Liver (tissue), 9 donors: ENCODE data around the gene RNU1-2. TPM values are rescaled to one million over a fixed set of nuclear protein-coding genes. Genes with fewer than 3 reads are reported as not detected.

Source experiments
- DNase-seq: peaks from one replicate; pipeline ENCODE4 v3.0.0-alpha.2; 2017; ENCODE audit warnings: low spot score
- H3K27ac ChIP-seq, 2 donors: one replicate each; pipeline ENCODE4 v1.7.0; 2013; ENCODE audit warnings: inconsistent platforms in 2 of 2, low read length in 2 of 2, control low read depth in 1 of 2, low read depth in 1 of 2, mild to moderate bottlenecking in 1 of 2
- H3K27me3 ChIP-seq, 4 donors: one replicate each; pipeline versions ENCODE4 v1.6.1 to v1.7.0; 2013; ENCODE audit warnings: low read length in 3 of 4, inconsistent platforms in 1 of 4, mild to moderate bottlenecking in 1 of 4, moderate library complexity in 1 of 4; ENCODE audit not compliant: control insufficient read depth in 4 of 4, insufficient read depth in 4 of 4
- H3K36me3 ChIP-seq, 4 donors: one replicate each; pipeline versions ENCODE4 v1.6.1 to v1.7.0; 2013; ENCODE audit warnings: low read length in 3 of 4, mild to moderate bottlenecking in 3 of 4, low read depth in 1 of 4, moderate library complexity in 1 of 4; ENCODE audit not compliant: control insufficient read depth in 4 of 4, insufficient read depth in 3 of 4
- H3K4me1 ChIP-seq, 4 donors: one replicate each; pipeline versions ENCODE4 v1.6.1 to v1.7.0; 2013; ENCODE audit warnings: low read length in 3 of 4, mild to moderate bottlenecking in 3 of 4, moderate library complexity in 1 of 4; ENCODE audit not compliant: control insufficient read depth in 4 of 4, insufficient read depth in 4 of 4
- H3K4me3 ChIP-seq, 3 donors: one replicate each; pipeline versions ENCODE4 v1.6.1 to v1.7.0; 2013; ENCODE audit warnings: low read length in 3 of 3, control low read depth in 1 of 3, low read depth in 1 of 3, mild to moderate bottlenecking in 1 of 3
- H3K9ac ChIP-seq, 2 donors: one replicate each; pipeline ENCODE4 v1.7.0; 2013; ENCODE audit warnings: low read length in 2 of 2, mild to moderate bottlenecking in 2 of 2, moderate library complexity in 2 of 2, control low read depth in 1 of 2, low read depth in 1 of 2
- H3K9me3 ChIP-seq, 4 donors: one replicate each; pipeline versions ENCODE4 v1.6.1 to v1.7.0; 2013; ENCODE audit warnings: low read length in 3 of 4; ENCODE audit not compliant: control insufficient read depth in 4 of 4
- ATF3 ChIP-seq: IDR thresholded peaks from 2 replicates; pipeline ENCODE4 v1.6.1; 2016; ENCODE audit warnings: antibody characterized with exemption
- CTCF ChIP-seq: fragments of 150-350 bp; IDR thresholded peaks from 2 replicates; pipeline ENCODE4 v1.5.1; 2017; ENCODE audit warnings: improper control_type of control experiment, low read depth, low read length; ENCODE audit not compliant: missing input control
- EGR1 ChIP-seq, 2 donors: IDR thresholded peaks; 2 replicates each; pipeline ENCODE4 v1.6.1; 2016 to 2018; ENCODE audit warnings: antibody characterized with exemption in 2 of 2, low read depth in 2 of 2
- FOXA1 ChIP-seq: IDR thresholded peaks from 2 replicates; pipeline ENCODE4 v1.6.1; 2016; ENCODE audit warnings: antibody characterized with exemption
- FOXA2 ChIP-seq: IDR thresholded peaks from 2 replicates; pipeline ENCODE4 v1.6.1; 2016; ENCODE audit warnings: antibody characterized with exemption
- GABPA ChIP-seq, 2 donors: IDR thresholded peaks in 1 of 2; conservative IDR thresholded peaks in 1 of 2; 2 replicates each; pipeline ENCODE4 v1.6.1; 2016; ENCODE audit warnings: antibody characterized with exemption in 2 of 2, mild to moderate bottlenecking in 1 of 2, moderate library complexity in 1 of 2
- HNF4A ChIP-seq, 2 donors: conservative IDR thresholded peaks; 2 replicates each; pipeline ENCODE4 v1.6.1; 2016; ENCODE audit warnings: antibody characterized with exemption in 2 of 2, mild to moderate bottlenecking in 2 of 2
- HNF4G ChIP-seq: IDR thresholded peaks from 2 replicates; pipeline ENCODE4 v1.6.1; 2016; ENCODE audit warnings: antibody characterized with exemption
- JUND ChIP-seq, 2 donors: IDR thresholded peaks; 2 replicates each; pipeline ENCODE4 v1.6.1; 2016; ENCODE audit warnings: antibody characterized with exemption in 2 of 2
- MAX ChIP-seq: IDR thresholded peaks from 2 replicates; pipeline ENCODE4 v1.6.1; 2016; ENCODE audit warnings: antibody characterized with exemption
- NR2F2 ChIP-seq: IDR thresholded peaks from 2 replicates; pipeline ENCODE4 v1.6.1; 2016; ENCODE audit warnings: antibody characterized with exemption
- RAD21 ChIP-seq, 2 donors: IDR thresholded peaks; 2 replicates each; pipeline ENCODE4 v1.6.1; 2016; ENCODE audit warnings: antibody characterized with exemption in 2 of 2, mild to moderate bottlenecking in 2 of 2
- REST ChIP-seq: IDR thresholded peaks from 2 replicates; pipeline ENCODE4 v1.6.1; 2016; ENCODE audit warnings: antibody characterized with exemption, mild to moderate bottlenecking
- RXRA ChIP-seq, 2 donors: IDR thresholded peaks; 2 replicates each; pipeline ENCODE4 v1.6.1; 2017 to 2018; ENCODE audit warnings: antibody characterized with exemption in 2 of 2, mild to moderate bottlenecking in 1 of 2
- SP1 ChIP-seq: IDR thresholded peaks from 2 replicates; pipeline ENCODE4 v1.6.1; 2018; ENCODE audit warnings: antibody characterized with exemption, mild to moderate bottlenecking
- TAF1 ChIP-seq: conservative IDR thresholded peaks from 2 replicates; pipeline ENCODE4 v1.6.1; 2016; ENCODE audit warnings: antibody characterized with exemption, mild to moderate bottlenecking
- YY1 ChIP-seq: IDR thresholded peaks from 2 replicates; pipeline ENCODE4 v1.6.1; 2016; ENCODE audit warnings: antibody characterized with exemption, mild to moderate bottlenecking
- ZBTB33 ChIP-seq: IDR thresholded peaks from 2 replicates; pipeline ENCODE4 v1.6.1; 2016; ENCODE audit warnings: antibody characterized with exemption
- WGBS: extraction: QIAGEN DNeasy Blood & Tissue Kit; methylation state at CpG from one replicate; pipeline ENCODE4 v1.1.7; 2013; 5-methylcytosine and 5-hydroxymethylcytosine counted together
- polyA plus RNA-seq, 2 donors: library from polyadenylated mRNA; stranded (reverse) in 1 of 2; unstranded in 1 of 2; fragments of 200-250 nt in 1 of 2; fragments of >200 nt in 1 of 2; fragmentation: Nextera tagmentation in 1 of 2; extraction: Ambion mirVana in 1 of 2; gene quantifications; one replicate each; pipeline versions ENCODE4 v1.2.1 to v1.2.3, GENCODE V29; 2013 to 2015
- total RNA-seq, 2 donors: library from RNA; depleted of rRNA; stranded (reverse); fragments of >200 nt; gene quantifications; one replicate each; pipeline ENCODE4 v1.2.3, GENCODE V29; 2014
- donor health status: healthy.
- donor health status: healthy.
- donor health status: healthy.
- donor health status: healthy.
- donor health status: healthy.

RNU1-2 gene
- total and polyA plus RNA-seq, 4 donors: under 0.01 to 16.7 (median under 0.01) TPM; not detected in 1

GRCh38 chr1:16882986-16883385, 12.8 kb upstream of the RNU1-2 start:
- DNase-seq: no peak
- WGBS: 48% methylated on average over 4 of the region's 4 CpGs
- Histone ChIP-seq H3K27me3 (no peaks in the 10 kb centered on the region), H3K4me1 (peaks cover 10 to 30% (median 27%) of the 10 kb centered on the region in 4 donors), H3K27ac (peak overlapping the region in 1 of 2 donors; percentile 19), H3K36me3 (no peaks in the 10 kb centered on the region), H3K9me3 (no peaks in the 10 kb centered on the region), H3K4me3 (no peak overlapping the region), H3K9ac (no peak overlapping the region)
- TF ChIP-seq ATF3: no peak
- TF ChIP-seq HNF4A (conservative IDR thresholded peaks at IDR 0.05): no peak
- TF ChIP-seq HNF4G: no peak
- TF ChIP-seq JUND (IDR thresholded peaks at IDR 0.05): peak in 1 of 2 donors; percentile 36
- TF ChIP-seq NR2F2: peak; percentile 98
- TF ChIP-seq FOXA2: no peak
- TF ChIP-seq RXRA (IDR thresholded peaks at IDR 0.05): peak in 1 of 2 donors; percentile 18
- no peak for TF ChIP-seq ZBTB33
- no peak for TF ChIP-seq CTCF
- TF ChIP-seq EGR1 (IDR thresholded peaks at IDR 0.05; ENCODE audit: low read depth in 2 of 2): no peak
- no peak for TF ChIP-seq YY1
- TF ChIP-seq TAF1: no peak
- no peak for TF ChIP-seq RAD21 (IDR thresholded peaks at IDR 0.05)
- no peak for TF ChIP-seq GABPA (IDR thresholded peaks at IDR 0.05 in 1 of 2, conservative IDR thresholded peaks at IDR 0.05 in 1 of 2)
- no peak for TF ChIP-seq REST
- TF ChIP-seq FOXA1: no peak
- TF ChIP-seq MAX: no peak
- TF ChIP-seq SP1: peak; percentile 45
